Right forelimb (tissue), 1 donor: Measurements from ENCODE around the gene ARFGEF3.
"Not testable (repeated sequence)": the region's sequence is repeated elsewhere in the genome, so short reads cannot be mapped to it uniquely, and the experiment has no call there.

Source experiments
- DNase-seq: peaks from one replicate; pipeline ENCODE4 v3.0.0-alpha.2; 2018

Gene ARFGEF3

DNA sequence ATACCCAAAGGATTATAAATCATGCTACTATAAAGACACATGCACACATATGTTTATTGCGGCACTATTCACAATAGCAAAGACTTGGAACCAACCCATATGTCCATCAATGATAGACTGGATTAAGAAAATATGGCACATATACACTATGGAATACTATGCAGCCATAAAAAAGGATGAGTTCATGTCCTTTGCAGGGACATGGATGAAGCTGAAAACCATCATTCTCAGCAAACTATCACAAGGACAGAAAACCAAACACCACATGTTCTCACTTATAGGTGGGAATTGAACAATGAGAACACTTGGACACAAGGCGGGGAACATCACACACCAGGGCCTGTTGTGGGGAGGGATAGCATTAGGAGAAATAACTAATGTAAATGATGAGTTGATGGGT, 50.8 kb downstream of the ARFGEF3 start:
- DNase-seq, result not testable (repeated sequence)

DNA sequence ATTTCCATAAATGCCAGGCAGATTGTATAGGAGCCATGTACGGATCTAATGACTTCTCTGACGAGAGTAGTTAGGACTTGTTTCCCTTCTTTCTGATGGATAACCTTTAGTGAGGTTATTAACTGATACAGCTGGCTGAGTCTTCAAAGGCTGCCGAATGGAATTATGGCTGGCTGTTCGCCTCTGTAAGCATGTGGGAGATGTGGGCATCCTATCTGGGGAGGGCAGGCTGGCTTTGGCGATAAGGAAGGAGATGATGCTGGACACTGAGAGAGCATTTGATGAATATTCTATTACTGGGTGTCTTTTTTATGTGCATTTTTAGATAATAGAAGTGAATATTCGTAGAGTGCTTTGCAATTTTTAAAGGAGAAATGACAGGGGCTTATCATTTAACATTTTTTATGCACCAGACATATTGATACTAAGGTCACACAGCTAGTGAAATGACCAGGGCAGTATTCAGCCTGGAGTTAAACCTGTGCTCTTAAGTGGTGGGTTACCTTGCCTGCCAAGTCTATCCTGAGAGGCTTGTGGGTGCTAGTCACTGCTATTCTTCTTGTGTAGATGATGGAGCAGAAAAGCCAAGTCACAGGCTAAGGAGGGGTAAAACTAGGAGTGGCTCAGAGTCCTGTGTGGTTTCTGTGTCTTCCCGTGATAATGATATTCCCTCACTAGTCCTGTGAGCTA, 53.5 kb downstream of the ARFGEF3 start:
- no peak for DNase-seq

DNA sequence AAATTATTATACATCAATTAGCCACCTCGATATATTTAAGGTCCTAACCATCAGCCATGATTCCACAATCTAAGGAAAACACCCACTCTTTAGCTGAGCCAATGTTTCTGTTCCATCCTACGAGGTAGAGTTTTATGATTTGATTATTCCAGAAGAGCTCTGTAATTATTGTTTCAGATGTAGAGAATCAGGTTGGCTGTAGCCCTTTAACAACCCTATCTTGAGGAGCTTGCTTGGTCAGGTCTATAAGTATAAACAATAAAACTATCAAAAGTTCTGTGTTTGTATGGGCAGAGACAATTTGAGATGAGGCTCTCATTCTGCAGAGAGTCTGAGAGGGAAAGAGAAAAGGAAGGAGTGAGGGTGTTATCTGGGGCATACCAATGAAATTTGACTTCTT, 56.7 kb downstream of the ARFGEF3 start, which contains the start of gene PBOV1:
Gene PBOV1, minus strand, starts transcription at position 43 of the 400 bp plus-strand sequence. CDS start 96 bp downstream, outside the sequence.
- no peak for DNase-seq

DNA sequence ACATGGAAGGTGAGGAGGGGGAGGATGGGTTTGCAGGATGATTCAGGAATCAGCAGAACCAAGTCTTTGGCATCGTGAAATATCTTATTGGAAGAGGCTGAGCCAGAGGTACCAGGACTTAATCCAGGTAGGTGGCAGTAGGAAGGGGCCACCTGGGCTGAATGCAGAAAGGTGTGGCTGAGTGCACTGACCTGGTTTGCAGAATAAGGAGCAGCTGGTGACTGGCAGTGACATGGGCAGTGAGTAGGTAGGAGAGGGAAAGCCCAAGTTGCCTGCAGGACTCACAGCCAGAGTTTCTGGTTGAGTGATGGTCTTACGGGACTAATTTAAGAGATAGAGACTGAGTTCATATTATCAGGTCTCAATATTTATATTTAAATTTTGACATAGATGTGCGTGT, 57.7 kb downstream of the ARFGEF3 start:
- DNase-seq, result no peak

DNA sequence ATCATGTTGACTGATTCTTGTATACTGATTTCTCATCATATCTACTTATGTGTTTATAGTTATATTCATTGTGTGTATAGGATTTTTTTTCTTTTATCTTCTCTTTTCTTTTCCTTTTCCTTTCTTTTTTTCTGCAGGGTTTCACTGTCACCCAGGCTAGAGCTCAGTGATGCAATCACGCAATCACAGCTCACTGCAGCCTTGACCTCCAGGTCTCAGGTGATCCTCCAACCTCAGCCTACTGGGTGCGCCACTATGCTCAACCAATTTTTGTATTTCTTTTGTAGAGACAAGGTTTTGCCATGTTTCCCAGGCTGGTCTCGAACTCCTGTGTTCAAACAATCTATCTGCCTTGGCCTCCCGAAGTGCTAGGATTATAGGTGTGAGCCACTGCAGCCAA, 58.2 kb downstream of the ARFGEF3 start:
- no peak for DNase-seq

DNA sequence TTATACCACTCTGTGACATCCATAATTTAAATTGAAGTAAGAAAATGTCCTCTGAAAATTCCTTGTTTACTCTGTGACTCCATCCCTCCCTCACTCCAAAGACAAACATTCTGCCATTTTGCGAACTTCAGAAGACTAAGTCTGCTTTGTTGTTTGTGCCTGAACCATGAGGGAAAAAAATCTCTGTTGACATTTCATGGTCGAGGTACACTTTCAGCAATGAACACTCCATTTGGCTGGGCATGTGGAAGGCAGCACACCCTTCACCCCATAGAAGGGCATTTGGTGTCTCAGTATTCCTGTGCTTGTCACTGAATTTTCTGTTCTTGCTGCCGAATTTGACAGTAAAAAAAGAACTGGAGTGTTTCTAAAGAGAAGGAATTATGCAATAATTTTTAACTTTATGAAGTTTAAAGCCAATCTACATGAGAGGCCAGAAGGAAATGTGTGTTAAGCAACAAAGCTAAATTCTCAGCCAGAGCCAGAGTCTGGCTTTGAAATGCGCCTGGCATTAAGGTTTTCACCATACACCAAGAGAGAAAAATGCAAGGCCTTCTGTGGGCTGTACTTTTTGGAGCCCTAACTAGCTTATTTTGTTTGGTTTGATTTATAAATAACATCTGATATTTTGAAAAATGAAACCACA, 61.3 kb downstream of the ARFGEF3 start:
- DNase-seq, result no peak

DNA sequence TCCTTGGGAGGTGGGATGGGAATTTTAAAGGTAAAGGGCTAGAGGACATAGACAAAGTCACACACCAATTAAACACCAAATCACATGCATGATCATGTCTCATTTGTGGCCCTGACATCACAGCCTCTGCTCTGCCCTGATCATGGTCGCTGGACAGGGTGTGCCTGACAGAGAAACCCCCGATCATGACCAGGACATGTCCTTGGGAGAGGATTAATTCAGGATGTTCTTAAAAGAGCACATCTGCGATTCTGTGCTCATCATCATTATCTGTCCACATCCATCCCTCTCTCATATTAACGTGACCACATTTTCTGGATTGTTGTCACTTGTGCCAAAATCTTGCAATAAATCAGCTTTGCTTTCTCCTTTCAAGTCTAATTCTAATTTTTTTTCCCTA, 64.2 kb downstream of the ARFGEF3 start:
- no peak for DNase-seq

DNA sequence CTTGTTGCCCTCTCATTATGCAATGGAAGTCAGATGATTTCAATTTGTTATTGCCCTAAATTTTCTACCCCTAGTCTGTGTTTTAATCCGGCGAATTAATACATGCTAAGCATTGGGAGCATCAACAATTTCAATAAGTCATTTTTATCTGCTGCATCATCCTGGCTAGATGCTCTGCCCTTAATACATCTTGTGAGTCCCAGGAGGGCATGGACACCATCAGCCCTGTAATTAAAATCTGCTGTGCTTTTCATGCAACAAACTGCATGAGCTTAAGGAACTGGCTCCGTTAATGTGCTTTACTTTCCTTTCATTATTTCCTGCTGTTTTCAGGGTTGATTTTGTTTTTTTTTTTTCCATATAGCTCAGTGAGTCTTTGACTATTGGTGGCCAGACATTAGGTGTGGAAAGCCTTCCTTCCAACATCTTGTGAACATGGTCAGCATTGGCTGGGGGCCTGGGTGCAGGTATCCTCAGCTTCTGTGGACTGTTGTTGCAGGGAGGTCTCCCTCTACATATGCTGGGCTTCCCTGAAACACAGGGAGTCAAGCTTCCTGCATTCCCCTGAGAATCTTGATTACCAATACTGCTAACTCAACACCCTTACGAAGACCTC, 65.1 kb downstream of the ARFGEF3 start:
- DNase-seq, result no peak

DNA sequence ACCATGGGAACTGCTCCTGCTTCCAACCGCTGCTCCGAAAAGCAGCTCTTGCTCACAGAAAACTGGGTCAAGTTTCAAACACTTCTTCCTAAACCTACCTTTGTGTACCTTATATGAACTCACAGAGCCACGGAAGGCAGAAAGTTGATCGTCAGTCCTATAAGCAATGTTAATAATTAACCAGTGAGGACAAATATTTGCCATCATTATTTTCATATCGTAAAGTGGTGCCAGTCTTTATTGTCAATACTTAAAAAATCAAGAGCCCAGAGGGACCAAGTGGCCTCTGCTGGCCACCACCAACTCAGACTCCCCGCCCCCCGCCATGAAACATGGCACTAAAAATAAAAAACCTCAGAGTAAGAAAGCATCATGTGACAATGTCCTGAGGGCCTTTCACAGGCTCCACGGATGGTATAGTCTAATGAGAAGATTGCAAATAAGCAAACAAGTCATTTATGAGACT, 65.6 kb downstream of the ARFGEF3 start:
- no peak for DNase-seq

DNA sequence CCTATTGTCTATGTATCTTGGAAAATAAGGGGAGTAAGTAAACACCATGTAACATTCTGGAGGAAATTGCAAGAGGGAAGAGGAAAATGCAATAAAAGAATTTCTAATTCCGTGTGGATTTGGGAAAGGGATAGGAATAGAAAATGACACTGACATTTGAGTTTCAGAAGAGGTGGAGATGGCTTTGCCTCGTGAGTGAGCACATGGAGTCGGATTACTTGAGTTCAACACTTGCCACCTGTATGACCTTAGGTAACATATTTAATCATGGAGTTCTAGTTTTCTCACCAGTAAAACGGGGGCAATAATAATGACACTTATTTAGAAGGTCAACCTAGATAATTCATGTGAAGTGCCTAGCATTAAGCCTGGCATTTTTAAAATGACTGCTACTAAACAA, 67.3 kb downstream of the ARFGEF3 start:
- no peak for DNase-seq

DNA sequence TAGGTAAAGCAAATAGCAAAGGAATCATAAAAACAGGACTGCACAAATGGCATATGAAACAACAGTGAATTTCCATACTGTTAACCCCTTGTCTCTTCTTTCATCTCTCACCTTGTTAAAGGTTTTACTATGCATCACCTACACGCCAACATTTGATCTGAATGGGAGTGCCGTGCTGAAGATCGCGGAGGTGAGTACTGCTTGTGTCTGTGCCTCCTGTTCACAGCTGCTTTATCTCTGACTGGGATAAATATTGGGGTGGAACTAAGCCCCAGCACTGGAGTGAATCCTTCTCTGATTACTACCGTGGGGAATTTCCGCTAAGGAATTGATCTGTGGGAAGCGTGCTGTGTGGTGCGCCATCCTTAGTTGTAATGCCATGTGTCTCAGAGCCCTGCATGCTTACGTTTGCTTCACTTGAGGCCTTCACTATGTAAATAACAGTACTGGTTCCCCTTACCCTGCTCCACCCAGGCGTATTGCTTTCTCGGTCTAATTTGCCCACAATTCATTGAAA, 68.0 kb downstream of the ARFGEF3 start:
- DNase-seq, result no peak

DNA sequence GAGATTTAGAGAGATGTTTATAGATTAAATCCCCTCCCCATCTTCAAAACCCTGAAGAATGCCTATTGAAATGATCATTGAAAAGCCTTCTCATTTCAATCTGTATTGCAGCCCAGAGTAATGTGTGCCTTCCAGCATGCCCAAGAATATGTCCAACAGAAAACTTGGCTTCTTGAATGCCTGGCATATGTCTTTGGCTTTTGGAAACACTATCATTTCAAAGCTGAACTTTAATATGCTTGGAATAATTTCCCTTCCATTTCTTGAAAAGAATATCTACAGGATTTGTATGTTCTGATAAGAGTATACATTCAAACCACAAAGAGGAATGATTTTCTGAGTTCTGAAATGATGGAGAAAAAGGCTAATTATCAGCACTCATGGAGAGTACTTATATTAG, 68.5 kb downstream of the ARFGEF3 start:
- no peak for DNase-seq

DNA sequence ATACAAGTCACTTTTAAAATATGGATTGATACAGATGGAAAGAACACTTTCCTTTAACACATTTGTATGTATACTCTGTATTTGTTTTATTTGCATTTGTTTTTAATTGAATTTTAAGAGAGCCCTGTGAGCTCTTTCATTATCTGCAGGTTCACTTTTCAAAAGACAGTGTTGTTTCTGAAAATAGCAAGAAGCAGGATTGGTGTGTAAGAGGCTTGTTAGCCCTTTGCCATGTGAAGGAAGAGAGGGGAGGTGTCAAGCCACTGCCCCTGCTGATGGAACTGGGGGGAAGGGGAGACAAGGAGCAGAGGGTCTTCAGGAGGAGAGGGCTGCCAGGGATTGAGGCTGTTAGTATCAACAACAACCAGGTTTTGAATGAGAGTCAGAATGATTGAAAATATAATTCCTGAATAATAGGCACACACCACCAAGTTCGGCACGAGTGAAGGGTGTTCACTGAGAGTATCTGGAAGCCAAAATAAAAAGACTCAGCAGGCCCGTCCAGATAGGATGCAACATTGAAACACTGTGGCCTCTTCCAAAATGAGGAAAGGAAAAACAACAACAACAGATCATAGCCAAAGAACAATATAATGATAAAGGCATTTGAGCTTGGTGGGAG, 69.1 kb downstream of the ARFGEF3 start:
- DNase-seq, result no peak

DNA sequence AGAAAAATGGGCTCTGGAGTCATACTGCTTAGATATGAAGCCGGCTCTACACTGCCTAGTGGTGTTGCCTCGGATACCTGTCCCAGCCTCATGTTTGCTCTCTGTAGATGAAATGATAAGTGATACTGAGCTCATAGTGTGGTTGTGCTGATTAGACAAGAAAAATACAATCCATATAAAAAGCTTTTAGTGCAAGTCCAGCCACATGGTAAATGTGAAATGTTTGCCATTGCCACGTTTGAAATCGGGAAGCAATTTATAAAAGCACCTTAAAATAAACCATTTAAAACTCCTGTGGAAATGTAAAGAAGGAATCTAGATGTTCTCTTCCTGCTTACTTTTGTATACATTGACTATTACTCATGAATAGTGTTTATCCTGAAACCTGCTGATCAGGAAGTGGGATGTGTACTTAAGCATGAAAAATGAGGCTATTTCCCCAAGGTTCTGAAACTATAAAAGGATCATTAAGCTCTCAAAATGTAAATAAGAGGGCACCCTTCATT, 69.7 kb downstream of the ARFGEF3 start:
- DNase-seq, result no peak

DNA sequence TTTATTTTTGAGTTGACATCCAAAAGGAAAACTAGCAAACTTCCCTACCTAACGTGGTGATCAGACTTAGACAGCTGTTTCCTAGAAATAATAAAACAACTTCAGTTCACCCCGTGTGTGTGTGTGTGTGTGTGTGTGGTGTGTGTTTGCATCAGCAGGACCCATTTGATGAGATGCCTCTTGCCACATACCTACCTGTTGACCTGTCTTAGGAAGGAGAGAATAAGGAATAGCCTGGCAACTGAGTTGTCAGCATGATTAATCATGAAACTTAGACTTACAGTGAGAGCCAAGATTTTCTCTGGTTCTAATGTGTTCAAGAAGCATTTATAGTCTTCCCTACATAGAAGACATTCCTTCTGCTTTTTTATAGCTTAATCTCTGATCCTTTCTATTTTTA, 72.6 kb downstream of the ARFGEF3 start:
- DNase-seq, result no peak

DNA sequence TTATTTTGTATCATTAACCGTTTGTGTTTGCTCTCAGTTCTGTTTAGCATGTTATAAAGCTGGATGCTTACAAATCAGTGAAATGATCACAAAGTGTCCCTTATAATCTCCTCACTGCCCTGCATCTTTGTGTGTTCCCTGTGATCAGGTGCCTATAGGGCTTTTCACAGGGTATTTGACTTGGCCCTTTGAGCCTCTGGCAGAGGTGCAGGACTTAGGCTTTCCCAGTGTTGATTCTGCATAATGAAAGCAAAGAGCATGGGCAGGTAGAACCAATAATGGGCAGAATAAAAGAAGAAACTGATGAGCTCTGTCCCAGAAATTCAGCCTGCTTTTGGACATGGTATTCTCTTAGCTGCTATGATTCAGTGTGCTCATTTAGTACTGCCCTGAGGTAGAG, 73.5 kb downstream of the ARFGEF3 start:
- DNase-seq, result no peak

DNA sequence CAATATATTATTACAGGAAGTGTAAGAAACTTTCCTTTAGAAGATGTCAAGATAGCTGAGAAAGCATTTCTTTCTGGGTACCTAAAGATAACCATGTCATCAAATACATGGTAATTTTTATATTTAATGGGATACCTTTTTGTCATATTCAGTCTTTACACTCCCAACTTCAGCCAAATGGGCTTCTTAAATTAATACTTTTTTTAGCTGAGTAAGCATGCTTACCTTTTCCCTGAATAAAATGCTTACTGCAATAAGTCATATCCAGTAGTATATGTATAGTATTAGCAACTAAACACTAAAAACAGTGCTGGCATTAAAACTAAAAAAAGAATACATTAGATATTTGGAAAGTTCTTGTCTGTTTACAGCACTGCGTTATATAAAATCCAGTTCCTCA, 74.0 kb downstream of the ARFGEF3 start:
- DNase-seq, result no peak

DNA sequence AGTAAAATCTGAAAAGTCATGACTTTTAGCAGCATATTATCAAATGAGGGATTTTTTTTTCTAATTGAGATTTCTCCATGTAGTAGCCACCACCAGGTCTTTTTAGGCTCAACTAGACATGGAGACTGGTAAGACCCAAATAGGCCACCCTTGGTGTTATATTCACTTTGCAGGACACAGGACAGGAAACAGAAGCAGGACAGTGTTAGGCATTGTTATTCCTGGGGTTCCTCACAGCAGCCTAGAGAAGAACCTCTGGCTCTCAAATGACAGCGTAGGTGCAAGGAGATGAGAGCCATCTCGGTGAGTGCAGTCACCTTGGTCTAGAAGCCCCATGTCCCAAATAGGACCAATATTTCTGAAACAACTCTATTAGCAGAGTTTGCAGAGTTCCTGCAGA, 75.7 kb downstream of the ARFGEF3 start:
- DNase-seq, result no peak

DNA sequence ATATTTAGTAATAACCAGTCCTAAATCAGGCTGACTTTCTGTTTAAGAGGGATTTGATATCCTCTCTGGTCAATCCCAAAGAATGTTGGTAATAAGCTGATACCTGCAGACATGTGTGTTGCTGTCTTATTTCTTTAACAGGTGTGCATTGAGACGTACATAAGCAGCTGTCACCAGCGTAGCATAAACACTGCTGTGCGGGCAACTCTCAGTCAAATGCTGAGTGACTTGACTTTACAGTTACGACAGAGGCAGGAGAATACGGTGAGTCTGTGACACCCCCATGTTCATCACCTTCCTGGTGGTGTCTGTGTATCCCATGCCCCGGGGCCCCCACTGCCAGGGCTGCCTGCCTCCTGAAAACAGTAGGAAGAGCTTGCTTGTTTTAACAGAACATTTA, 76.6 kb downstream of the ARFGEF3 start:
- DNase-seq, result no peak

DNA sequence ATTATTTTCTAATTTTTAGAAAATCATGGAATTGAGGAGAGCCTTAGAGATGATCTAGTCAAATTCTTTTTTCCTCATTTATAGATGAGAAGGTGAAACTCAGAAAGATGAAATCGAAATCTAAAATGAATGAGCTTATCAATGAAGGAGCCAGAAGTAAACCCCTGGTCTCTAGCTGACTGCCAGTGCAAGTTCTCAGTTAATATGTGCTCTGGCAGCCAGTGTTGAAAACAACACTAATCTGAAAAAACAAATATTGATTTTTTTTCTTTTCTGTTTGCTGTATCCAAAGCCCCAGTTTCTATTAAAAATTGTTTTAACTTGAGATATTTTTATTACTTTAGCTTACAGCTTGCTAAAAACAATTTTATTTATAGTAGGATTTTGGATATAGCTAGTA, 78.0 kb downstream of the ARFGEF3 start:
- no peak for DNase-seq

DNA sequence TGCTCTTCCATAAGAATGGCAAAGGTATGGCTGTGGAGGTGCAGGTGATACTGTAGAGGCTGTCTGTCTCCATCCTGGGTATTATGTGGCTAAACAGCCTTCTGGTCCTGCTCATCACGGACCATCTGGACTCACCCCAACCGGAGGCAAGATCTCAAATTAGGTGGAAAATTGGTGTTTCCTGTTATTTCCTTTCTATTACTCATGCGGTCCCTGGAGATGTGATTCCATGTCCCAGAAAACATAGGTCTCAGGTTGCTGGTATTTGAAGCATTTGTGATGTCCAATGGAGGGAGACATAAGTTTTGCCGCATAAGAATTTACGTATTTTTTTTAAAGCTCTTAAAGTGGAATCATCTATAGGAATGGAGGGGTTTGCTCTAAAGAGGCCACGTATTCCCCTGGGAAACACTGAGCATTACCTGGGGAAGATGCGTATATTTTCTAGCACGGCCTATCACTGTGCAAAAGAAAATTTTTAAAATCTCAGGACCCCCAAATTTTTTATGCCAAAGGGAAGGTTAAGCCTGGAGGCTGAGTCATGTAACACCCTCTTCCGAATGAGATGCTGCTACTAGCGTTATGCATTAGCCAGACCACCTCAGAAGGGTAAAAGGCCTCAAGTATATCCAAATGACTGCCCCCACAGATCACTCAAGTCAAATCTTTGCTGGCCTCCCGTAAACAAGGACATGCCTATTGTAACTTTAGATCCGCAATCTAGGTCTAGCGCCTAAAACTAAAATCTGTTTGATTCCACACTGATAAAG, 78.9 kb downstream of the ARFGEF3 start:
- no peak for DNase-seq

DNA sequence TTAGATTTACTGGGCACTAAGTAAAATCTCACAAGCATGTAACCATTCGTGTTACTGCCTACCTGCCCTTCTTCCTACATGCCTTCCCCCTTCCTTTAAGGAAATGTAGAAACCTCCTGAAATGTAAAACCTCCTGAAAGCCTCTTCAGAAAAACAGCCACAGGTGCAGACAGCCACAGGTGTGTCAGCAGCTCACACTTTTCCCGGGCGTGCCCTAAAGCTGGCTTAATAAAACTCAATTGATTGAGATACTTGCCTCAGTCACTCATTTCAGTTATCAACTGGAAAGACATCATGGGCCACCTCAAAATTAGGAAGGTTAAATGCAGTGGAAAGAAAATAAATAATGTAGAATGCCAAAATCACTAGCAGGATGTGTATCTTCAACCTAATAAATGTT, 79.6 kb downstream of the ARFGEF3 start:
- no peak for DNase-seq

DNA sequence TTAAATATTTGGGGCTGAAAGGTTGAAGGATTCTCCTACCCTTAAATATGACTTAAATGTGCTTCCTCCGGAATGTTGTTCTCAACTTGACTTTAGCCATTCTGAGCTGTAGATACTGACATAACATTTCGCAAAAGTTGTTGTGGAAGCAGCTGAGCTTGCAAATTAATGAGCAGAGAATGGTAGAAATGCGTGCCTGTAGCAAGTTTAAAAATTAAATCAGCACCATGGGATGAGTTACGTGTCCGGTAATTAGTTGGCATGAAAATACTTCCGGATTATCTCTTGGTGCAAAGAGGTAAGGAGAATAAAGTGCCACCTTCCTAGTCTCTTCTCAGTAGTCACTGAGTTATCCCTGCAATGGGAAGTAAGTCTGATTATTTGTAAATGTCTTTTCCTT, 80.2 kb downstream of the ARFGEF3 start:
- DNase-seq, result no peak
